GM23338 (cell line): ENCODE data around the gene RIT1. TPM values are rescaled to one million over a fixed set of nuclear protein-coding genes. Genes with fewer than 3 reads are reported as not detected.

Experiments used
- ATAC-seq: fragments of 200-7000 bp; cut with Tn5 transposase; 3 replicates; pipeline ENCODE4 v1.9.1; 2020
- DNase-seq: peaks from one replicate; pipeline ENCODE4 v3.0.0-alpha.2; 2015; ENCODE audit warnings: low spot score
- H2AFZ ChIP-seq: fragments of 200-600 bp; sonication (generic); 2 replicates; pipeline ENCODE4 v1.8.0; 2016; ENCODE audit warnings: antibody characterized with exemption, mild to moderate bottlenecking, moderate library complexity
- H3F3A ChIP-seq: fragments of 200-600 bp; sonication (generic); replicated peaks from 2 replicates; pipeline ENCODE4 v1.8.0; 2017; ENCODE audit warnings: antibody characterized with exemption, mixed run types, low read depth
- H3K27ac ChIP-seq: fragments of 200-600 bp; sonication (generic); 2 replicates; pipeline ENCODE4 v1.6.1; 2016; ENCODE audit warnings: low read depth
- H3K27me3 ChIP-seq: fragments of 200-600 bp; sonication (generic); 2 replicates; pipeline ENCODE4 v1.8.0; 2016; ENCODE audit warnings: mild to moderate bottlenecking, mixed run types, moderate library complexity; ENCODE audit not compliant: insufficient read depth
- H3K36me3 ChIP-seq: fragments of 200-600 bp; sonication (generic); 2 replicates; pipeline ENCODE4 v1.8.0; 2016; ENCODE audit warnings: mild to moderate bottlenecking; ENCODE audit not compliant: insufficient read depth
- H3K4me1 ChIP-seq: fragments of 200-600 bp; sonication (generic); 2 replicates; pipeline ENCODE4 v1.8.0; 2016; ENCODE audit warnings: mild to moderate bottlenecking, moderate library complexity; ENCODE audit not compliant: insufficient read depth
- H3K4me2 ChIP-seq: fragments of 200-600 bp; sonication (generic); 2 replicates; pipeline ENCODE4 v1.7.1; 2017; ENCODE audit warnings: mixed run types
- H3K4me3 ChIP-seq: fragments of 200-600 bp; sonication (generic); 2 replicates; pipeline ENCODE4 v1.6.1; 2016; ENCODE audit warnings: mixed run types
- H3K79me2 ChIP-seq: fragments of 200-600 bp; sonication (generic); replicated peaks from 2 replicates; pipeline ENCODE4 v1.8.0; 2017; ENCODE audit warnings: mild to moderate bottlenecking; ENCODE audit not compliant: insufficient read depth
- H3K9me2 ChIP-seq: fragments of 200-600 bp; sonication (generic); 2 replicates; pipeline ENCODE4 v1.8.0; 2017; ENCODE audit not compliant: insufficient read depth
- H4K20me1 ChIP-seq: fragments of 200-600 bp; sonication (generic); replicated peaks from 2 replicates; pipeline ENCODE4 v1.8.0; 2017; ENCODE audit warnings: mild to moderate bottlenecking; ENCODE audit not compliant: insufficient read depth
- H3K27ac Mint-ChIP-seq: 2 replicates; pipeline ENCODE4 v1.8.0; 2020; ENCODE audit warnings: inconsistent platforms, mild to moderate bottlenecking, moderate library complexity, mixed read lengths
- H3K27me3 Mint-ChIP-seq: 3 replicates; pipeline ENCODE4 v1.8.0; 2022; ENCODE audit warnings: low read depth, mild to moderate bottlenecking, moderate library complexity, mixed read lengths, inconsistent platforms; ENCODE audit not compliant: insufficient read depth, poor library complexity
- H3K36me3 Mint-ChIP-seq: 3 replicates; pipeline ENCODE4 v1.8.0; 2021; ENCODE audit warnings: low read depth, mild to moderate bottlenecking, inconsistent platforms, moderate library complexity, mixed read lengths
- H3K4me1 Mint-ChIP-seq: 3 replicates; pipeline ENCODE4 v1.8.0; 2020; ENCODE audit warnings: mild to moderate bottlenecking, inconsistent platforms, mixed read lengths
- H3K4me3 Mint-ChIP-seq: 3 replicates; pipeline ENCODE4 v1.8.0; 2021; ENCODE audit warnings: moderate library complexity, mild to moderate bottlenecking, inconsistent platforms, mixed read lengths
- H3K9me3 Mint-ChIP-seq: 3 replicates; pipeline ENCODE4 v1.8.0; 2020; ENCODE audit warnings: moderate library complexity, mild to moderate bottlenecking, inconsistent platforms, mixed read lengths
- CREB1 ChIP-seq: fragments of 250-450 bp; sonication (Bioruptor Pico); IDR thresholded peaks from 2 replicates; pipeline ENCODE4 v1.5.0; 2020; ENCODE audit warnings: low read depth, mild to moderate bottlenecking, moderate library complexity
- CTCF ChIP-seq, 2 experiments: fragments of 200-600 bp in 1 of 2; sonication (generic) in 1 of 2; conservative IDR thresholded peaks; 2 replicates each; pipeline versions ENCODE4 v1.5.1 to v1.6.1; 2016 to 2017; ENCODE audit warnings: antibody characterized with exemption in 2 of 2, low read depth in 2 of 2, mild to moderate bottlenecking in 2 of 2, moderate library complexity in 1 of 2
- EZH2phosphoT487 ChIP-seq: fragments of 200-600 bp; sonication (generic); IDR thresholded peaks from one replicate; pipeline ENCODE4 v1.8.1; 2018; ENCODE audit warnings: antibody characterized with exemption; ENCODE audit not compliant: unreplicated experiment
- JUNB ChIP-seq: IDR thresholded peaks from one replicate; pipeline ENCODE4 v1.6.1; 2016; ENCODE audit warnings: antibody characterized with exemption; ENCODE audit not compliant: unreplicated experiment
- POLR2AphosphoS5 ChIP-seq: IDR thresholded peaks from 2 replicates; pipeline ENCODE4 v1.6.1; 2016; ENCODE audit warnings: antibody characterized with exemption, low read depth
- REST ChIP-seq: IDR thresholded peaks from one replicate; pipeline ENCODE4 v1.6.1; 2018; ENCODE audit warnings: antibody characterized with exemption; ENCODE audit not compliant: unreplicated experiment
- STAT1 ChIP-seq: IDR thresholded peaks from one replicate; pipeline ENCODE4 v1.6.1; 2016; ENCODE audit warnings: antibody characterized with exemption; ENCODE audit not compliant: unreplicated experiment
- ZNF114 ChIP-seq: fragments of 250-450 bp; sonication (Bioruptor Pico); IDR thresholded peaks from 2 replicates; pipeline ENCODE4 v1.5.0; 2020; ENCODE audit warnings: mild to moderate bottlenecking, moderate library complexity
- ZNF331 ChIP-seq: fragments of 250-450 bp; sonication (Bioruptor Pico); IDR thresholded peaks from 2 replicates; pipeline ENCODE4 v1.5.0; 2020; ENCODE audit warnings: low read depth, mild to moderate bottlenecking, moderate library complexity
- polyA plus RNA-seq: library from polyadenylated mRNA; unstranded; fragments of >200 nt; fragmentation: Nextera tagmentation; extraction: Ambion mirVana; gene quantifications from 2 replicates; pipeline ENCODE4 v1.2.1, GENCODE V29; 2016
- total RNA-seq: library from RNA; depleted of rRNA; stranded (reverse); fragments of >200 nt; shearing (Covaris generic); gene quantifications from 2 replicates; pipeline ENCODE4 v1.2.3, GENCODE V29; 2014
- TF ChIP-seq, protein P1 (sequence below): IDR thresholded peaks from 2 replicates; pipeline ENCODE4 v1.6.1; 2016; ENCODE audit warnings: antibody characterized with exemption

Gene RIT1
- total and polyA plus RNA-seq, 2 experiments from 2014 or later: 21.5 to 24.4 TPM

- TF ChIP-seq, protein P1, sequence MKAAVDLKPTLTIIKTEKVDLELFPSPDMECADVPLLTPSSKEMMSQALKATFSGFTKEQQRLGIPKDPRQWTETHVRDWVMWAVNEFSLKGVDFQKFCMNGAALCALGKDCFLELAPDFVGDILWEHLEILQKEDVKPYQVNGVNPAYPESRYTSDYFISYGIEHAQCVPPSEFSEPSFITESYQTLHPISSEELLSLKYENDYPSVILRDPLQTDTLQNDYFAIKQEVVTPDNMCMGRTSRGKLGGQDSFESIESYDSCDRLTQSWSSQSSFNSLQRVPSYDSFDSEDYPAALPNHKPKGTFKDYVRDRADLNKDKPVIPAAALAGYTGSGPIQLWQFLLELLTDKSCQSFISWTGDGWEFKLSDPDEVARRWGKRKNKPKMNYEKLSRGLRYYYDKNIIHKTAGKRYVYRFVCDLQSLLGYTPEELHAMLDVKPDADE: no peak
- TF ChIP-seq POLR2AphosphoS5 (no peak), CREB1 (CRISPR knock-in tag) (no peak), EZH2phosphoT487 (no peak), STAT1 (no peak), REST (no peak), ZNF114 (CRISPR knock-in tag) (no peak)
Measured at GRCh38 chr1:155889566-155889965, 21.6 kb downstream of the RIT1 start (continued).

GRCh38 chr1:155888481-155888880 lies 22.7 kb downstream of the RIT1 start:
- H3K4me3 Mint-ChIP-seq: no peak overlapping the region
- H3K27me3 Mint-ChIP-seq: no peaks in the 10 kb centered on the region
- H2AFZ ChIP-seq: no peak overlapping the region
- no peaks in the 10 kb centered on the region for H3K9me3 Mint-ChIP-seq
- no peaks in the 10 kb centered on the region; the same call in 1 of the 2 replicates for H4K20me1 ChIP-seq
- no peaks in the 10 kb centered on the region for H3K36me3 Mint-ChIP-seq
- ATAC-seq (no peak), DNase-seq (no peak)
- no peak overlapping the region for H3K4me2 ChIP-seq
- H3K36me3 ChIP-seq: no peaks in the 10 kb centered on the region
- H3K4me1 Mint-ChIP-seq: peaks cover 8% of the 10 kb centered on the region
- H3K27me3 ChIP-seq: no peaks in the 10 kb centered on the region
- H3K79me2 ChIP-seq: no peaks in the 10 kb centered on the region
- no peak overlapping the region for H3K27ac ChIP-seq
- H3K4me3 ChIP-seq: no peak overlapping the region
- no peaks in the 10 kb centered on the region; the same call in 1 of the 2 replicates for H3F3A ChIP-seq
- no peaks in the 10 kb centered on the region for H3K9me2 ChIP-seq
- 0 out of 2 replicates have a peak, but pooled peaks cover 3% of the 10 kb centered on the region for H3K4me1 ChIP-seq
- H3K27ac Mint-ChIP-seq: no peak overlapping the region
- TF ChIP-seq ZNF331 (CRISPR knock-in tag) (no peak), REST (no peak), JUNB (no peak), POLR2AphosphoS5 (no peak), STAT1 (no peak), ZNF114 (CRISPR knock-in tag) (no peak), CTCF (conservative IDR thresholded peaks at IDR 0.05; ENCODE audit: low read depth in 2 of 2) (no peak), EZH2phosphoT487 (no peak)
